H4 (cell line): Measurements from ENCODE around the gene SORCS2. TPM values are rescaled to one million over a fixed set of nuclear protein-coding genes. Genes with fewer than 3 reads are reported as not detected.
A peak's percentile ranks its signal among the peaks of the same experiment; 100 is the strongest.

Experiments used
- DNase-seq: peaks from one replicate; pipeline ENCODE4 v3.0.0-alpha.2; 2015; ENCODE audit warnings: low spot score
- total RNA-seq: library from RNA; depleted of rRNA; stranded (reverse); fragments of >200 nt; shearing (Covaris generic); gene quantifications from 2 replicates; pipeline ENCODE4 v1.2.3, GENCODE V29; 2014

SORCS2 gene
- total RNA-seq, 1 experiment from 2014 or later, result 0.02 TPM

DNA sequence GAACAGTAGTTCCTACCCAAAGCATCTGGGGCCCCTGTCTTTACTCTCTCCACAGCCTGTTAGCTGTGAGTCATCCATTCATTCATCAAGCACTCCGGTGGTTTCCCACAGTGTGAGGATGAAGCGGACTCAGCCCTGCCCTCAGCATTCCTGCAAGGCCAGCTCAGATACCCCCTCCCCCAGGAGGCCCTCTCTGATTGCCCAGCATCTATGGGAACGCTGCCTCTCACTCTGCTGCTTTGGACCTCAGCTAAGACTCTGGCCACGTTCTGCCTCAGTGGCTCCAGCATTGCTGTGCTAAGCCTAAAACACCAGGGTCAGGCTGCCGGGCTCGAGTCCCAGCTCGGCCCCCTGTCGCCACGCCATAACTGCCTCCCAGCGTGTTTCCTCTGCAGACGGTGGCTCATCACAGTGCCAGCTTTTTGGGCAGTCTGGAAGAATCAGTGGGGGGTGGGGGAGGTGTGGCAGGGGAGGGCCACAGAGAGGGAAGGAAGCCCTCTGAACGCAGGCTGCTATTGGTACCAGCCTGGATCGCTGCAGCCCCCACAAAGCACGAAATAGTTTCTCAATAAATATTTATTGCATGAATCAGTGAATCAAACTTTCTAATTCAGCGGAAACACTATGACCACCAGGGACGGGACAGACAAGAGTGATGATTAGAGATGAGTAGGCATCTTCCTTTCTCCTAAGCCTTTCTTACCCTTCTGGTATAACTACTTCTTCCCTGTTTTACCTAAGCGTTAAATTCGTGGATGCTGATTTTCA, 74.4 kb downstream of the SORCS2 start:
- DNase-seq, result peak; percentile 53

DNA sequence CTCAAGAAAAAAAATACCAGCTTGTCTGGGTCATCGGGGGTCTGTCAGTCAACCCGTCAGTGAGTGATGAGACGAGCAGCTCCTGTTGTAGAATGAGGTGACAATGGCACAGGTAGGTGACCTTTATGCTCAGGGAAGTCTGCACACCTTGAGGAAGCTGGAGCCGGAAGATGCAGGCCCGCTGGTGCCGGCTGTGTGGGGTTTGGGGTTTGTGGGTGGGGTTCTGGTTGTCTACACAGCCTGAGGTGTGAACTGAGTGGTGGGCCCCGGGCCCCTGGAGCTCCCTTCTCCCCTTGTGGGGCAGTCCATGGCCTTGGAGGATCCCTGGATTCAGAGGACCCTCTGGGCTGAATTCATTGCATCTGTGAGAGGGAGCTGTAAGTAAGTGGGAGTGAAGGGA, 75.5 kb downstream of the SORCS2 start:
- no peak for DNase-seq

DNA sequence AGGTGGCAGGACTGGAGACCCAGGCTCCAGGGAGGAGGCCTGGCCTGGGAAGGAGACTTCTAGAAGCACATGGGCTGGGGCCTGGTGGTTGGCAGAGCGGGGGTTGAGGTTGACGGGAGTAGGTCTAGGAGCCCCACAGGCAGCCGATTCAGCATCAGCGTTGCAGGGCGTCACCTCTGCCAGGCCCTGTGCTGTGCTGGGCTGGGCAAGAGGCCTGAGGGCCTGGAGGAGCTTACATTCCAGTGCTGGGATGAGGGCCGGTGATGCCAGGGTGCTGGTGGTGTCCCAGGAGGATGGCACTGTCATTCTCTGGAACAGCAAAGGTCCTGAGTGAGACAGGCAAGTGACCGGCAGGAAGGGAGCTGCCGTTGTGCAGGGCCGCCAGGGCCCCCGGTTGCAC, 76.6 kb downstream of the SORCS2 start:
- DNase-seq, result no peak

DNA sequence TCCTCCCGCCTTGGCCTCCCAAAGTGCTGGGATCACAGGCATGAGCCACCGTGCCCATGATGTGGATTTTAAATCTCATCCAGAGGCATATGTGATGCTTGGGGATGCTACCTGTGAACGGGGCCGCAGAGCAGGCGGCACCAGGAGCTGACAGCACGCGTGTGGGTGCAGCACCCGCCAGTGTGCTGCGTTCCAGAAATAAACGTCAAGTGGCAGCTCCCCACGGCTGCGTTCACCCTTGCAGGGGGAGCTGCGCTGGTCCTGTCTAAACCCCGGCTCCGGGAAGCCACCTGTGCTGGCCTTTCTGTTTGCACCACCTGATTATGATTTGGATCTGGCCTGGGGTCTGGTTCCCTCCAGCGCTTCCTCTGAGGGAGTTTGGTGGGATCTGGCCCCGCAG, 77.8 kb downstream of the SORCS2 start:
- DNase-seq, result no peak

DNA sequence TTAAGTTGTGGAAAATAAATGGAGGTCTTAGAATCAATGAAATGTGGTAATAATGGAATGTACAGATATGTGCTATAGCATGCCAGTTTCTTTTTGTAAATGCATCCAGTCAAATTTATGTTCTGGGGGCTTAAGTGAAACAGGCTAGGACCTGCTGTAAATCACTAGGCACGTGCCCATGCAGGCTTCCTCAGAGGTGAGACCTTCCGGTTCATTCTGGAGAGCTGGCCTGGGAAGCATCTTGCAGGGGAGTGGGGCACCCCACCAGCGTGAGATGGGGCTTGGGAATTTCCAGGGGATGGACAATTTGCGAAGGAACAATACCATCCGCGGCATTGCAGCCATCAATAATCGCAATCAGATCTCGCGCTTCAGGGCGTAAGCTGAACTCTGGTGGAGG, 80.1 kb downstream of the SORCS2 start:
- DNase-seq, result no peak

DNA sequence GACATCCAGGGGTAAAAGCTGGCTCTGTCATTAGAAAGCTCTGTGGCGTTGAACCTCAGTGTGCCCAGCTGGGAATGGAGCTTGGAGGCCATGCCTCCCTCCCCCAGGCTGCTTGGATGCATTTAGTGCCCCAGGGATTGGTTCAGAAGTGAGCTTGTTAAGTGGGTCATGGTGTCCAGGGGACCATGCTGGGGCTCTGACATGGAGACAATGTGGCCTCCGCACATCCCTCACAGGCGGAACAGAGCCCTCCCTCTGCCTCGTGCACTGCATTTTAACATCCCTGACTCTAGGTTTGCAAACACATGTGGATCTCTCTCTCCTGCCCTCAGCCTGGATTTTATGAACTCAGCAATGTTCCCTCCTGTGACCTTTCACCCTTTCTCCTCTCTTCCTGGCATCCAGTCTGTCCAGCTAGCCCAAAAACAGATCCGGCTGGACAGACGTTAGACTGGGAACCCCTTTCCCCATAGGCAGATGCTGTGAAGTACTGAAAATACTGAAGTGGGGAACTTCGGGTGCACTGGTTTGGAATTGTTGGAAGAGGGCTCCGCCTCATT, 81.5 kb downstream of the SORCS2 start:
- no peak for DNase-seq

DNA sequence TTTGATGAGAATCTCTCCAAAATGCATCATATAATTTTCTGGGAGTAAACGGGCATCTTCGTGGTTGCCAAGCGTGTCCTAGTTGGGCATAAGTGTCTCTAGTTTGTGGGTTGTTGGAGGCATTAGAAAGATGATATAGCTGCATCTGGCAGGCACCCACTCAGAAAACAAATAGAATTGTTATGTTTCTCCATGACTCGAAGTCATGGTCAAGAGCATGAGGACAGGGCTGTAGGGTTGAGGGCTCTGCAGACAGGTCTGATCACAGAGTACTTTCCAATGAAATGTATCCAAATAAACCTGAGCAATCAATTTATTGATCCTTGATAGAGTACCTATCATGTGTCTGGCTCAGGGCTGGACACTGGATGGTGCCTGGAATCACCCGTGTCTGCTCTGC, 82.7 kb downstream of the SORCS2 start:
- DNase-seq, result no peak

DNA sequence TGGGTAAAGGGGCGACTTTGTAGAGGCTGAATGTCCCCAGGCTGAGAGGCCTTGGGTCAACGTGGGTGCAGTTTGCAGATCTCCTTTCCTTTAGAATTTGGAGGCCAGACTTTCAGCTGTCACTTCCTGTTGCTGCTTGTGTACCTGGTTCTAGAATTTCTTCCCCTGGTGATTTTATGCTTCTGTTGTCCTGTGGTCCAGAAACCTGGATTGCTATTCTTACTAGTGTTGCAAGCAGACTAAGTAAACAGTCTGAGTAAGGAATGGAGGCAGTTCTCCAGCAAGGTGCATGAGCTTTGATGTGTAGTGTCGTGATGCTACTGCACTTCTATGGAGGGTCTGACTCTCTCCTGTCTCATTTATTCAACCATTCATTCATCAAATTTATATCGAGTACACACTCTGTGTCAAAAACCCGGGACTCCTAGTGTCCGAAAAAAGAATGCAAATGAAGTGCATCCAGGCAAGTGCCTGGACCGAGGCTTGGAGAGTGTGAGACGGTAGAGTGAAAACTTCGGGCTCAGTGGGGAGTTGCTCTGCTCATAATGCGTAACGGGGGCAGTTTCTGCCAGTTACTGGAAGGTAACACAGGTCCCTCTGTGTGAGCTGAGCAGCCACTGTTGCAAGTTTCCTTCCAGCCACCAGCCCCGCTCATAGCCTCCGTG, 83.3 kb downstream of the SORCS2 start:
- DNase-seq, result no peak

DNA sequence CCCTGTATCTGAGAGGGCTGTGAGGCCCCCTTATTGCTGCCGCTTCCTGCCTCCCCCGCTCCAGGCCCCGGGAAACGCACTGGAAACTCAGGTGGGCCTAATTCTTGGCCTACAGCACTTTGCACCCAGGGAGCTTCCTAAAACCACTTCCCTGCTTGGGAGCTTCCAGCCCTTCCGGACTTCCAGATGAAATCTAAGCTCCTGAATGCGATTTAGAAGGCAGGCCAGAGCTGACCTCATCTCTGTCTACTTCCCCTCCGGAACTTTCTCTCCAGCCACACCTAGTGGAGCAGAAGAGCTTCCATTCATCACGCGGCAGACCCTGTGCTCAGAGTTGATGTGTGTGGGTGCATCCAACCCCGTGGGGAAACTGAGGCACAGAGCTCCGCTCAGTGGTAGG, 84.2 kb downstream of the SORCS2 start:
- no peak for DNase-seq

DNA sequence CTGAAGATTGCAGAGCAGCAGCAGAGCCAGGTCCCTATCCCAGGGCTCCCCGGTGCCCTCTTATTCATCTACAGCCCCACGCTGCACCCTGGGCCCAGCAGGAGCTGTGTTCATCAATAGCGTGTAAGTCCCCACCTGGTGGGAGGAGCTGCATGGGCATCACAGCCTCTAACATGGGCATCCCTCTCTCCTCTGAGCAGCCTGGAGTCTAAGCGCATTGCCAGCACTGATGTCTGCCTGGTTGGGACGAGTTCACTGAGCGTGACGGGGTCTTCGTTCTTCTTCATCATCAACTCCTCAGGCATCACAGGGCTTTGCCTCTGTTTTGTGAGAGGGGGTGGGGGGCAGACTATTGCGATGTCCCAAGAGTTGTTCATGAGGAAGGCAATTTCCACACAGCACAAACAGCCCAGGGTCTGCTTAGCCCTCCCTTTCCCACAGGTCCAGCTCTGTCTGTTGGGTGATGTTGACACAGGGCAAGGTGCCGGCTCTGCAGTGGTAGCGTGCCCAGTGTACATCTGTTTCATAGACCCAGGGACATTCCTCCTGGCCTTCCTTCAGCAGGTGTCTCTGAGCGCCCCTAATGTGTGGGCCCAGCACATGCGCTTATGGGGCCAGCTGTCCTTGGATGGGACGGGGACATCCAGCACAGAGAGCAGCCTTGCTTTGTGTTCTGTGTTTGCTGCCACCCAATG, 85.9 kb downstream of the SORCS2 start:
- no peak for DNase-seq

DNA sequence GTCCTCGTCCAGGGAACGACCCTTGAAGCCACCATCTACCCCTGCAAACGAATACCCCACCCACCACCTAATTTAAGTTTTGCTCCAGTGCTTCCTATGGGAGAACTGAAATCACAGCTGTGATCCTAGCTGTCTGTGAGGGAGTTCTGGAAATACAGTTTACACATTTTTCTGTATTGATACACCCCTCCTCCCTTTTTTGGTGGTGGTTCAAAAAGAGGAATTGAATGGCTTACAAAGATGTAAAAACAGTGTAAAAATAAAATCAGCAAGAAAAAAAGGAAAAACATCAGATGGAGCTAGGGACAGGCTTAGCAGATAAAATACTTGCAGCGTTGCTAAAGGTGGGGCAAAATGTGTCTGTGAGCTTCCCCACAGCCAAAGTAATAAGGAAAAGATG, 86.6 kb downstream of the SORCS2 start:
- DNase-seq, result no peak

DNA sequence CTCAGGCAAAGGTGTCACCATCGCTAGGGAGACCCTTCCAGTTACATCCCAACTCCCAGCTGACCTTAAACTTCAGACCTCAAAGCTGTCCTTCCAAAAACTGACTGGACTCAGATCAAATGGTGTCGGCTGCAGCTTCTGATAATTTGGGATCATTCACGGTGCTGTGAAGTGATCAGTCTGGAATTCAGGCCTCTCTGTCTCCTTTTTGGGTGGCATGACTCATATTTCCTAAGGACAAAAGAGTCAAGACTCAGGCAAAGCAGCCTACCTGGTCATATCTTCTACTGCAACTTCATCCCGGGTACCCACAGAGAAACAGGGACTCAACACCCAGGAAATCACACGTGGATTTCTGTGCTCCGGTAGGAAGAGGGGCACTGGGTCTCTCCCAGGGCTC, 87.6 kb downstream of the SORCS2 start:
- DNase-seq, result no peak

DNA sequence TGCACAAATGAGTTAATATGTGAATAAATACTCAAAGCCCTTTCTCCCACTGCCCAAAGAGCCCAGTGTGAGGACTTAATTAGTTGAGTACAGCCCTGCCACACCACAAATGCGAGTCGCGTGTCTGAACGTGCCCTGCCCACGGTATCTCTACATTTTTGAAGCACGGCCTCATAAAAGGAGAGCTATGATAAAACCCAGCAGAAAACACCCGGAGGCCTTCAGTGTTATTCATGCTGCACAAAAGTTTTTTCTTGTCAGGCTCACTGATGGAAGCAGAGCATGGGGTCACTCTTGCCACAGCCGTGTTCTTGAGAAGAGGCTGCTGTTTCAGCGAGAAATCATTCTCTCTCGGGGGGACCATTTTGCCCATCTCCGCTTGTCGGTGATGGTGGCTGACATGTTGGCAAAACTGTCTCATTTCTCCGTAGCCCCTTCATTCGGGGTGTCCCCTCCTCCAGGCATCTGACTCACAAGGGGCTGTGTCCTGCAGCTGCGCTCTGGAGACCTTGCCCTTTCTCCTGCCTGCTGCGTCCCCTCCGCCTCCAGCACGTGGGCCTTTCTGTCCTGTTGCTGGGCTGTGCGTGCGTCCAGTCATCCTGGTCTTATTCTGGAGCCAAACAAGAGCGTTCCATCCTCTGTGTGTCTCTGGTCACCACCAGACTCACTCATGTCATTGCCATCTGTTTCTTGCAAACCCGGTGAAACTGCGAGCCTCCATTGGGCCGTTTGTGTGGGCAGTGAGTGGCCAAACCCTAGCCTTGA, 88.8 kb downstream of the SORCS2 start:
- DNase-seq, result no peak

DNA sequence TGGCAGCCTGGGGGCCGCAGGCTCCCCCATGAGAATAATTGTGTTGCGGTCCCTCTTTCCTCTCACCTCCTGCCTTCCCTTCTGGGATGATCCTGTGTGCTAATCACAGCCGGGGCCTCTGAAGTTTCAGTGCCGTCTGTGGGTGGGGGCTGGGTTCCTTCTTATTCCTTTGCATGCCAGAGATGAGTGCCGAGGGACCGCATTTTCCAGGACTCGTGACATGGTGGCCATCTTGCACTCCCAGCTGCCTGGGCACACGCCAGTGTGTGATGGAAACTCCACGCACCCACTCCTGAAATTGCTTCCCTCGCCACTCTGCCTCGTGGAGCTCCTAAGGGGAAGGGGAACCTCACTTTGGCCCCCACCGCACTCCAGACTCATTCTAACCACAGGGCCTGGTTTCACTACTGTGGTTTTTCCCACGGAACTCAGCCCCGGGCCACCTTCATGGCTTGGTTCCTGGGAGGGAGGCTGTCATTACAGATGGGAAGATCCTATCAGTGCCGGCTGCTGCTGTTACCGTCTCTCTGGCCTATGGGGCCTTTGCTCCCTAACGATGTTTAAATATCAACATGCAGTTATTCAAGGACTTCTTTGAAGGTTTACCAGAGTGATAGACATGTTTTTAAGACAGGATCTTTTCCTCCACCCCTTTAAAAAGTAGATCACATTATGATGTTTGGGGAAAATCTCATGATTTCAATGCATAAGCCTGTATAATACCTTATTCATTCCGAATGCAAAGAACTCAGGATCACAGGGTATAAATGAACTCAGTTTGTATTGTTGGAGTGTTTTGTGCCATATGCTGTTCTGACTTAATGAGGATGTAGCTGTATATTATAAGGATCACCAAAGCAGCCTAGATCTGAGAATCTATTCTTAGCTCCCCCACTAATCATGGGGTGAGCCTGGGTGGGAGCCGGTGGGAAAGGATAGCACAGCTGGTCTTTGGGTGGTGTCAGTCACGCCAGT, 89.6 kb downstream of the SORCS2 start:
- no peak for DNase-seq

DNA sequence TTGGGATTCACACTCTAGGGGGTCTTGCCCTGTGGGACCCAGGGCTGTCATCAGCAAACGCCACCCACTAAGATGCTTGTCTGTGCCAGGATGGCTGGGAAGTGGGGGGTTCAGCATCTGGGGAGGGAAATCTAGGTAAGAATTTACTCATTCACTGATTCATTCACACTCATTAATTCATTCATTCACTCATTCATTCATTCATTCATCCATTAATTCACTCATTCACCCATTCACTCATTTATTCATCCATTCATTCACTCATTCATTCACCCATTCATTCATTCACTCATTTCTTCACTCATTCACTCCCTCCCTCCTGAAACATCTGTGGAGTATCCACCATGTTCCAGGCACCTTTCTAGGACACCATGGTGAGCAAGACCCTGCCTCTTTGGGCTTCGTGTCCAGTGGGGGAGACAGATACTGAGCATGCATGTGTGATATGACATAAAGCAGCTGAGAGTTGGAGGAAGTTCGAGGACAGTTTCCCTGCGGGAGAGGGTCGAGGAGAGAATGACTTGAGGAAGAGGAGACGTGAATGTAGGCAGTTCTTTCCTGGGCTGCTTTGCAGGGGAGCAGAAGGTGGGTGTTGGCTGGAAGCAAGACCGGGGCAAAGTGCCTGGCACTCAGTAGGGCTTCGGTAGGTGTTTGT, 90.6 kb downstream of the SORCS2 start:
- no peak for DNase-seq

DNA sequence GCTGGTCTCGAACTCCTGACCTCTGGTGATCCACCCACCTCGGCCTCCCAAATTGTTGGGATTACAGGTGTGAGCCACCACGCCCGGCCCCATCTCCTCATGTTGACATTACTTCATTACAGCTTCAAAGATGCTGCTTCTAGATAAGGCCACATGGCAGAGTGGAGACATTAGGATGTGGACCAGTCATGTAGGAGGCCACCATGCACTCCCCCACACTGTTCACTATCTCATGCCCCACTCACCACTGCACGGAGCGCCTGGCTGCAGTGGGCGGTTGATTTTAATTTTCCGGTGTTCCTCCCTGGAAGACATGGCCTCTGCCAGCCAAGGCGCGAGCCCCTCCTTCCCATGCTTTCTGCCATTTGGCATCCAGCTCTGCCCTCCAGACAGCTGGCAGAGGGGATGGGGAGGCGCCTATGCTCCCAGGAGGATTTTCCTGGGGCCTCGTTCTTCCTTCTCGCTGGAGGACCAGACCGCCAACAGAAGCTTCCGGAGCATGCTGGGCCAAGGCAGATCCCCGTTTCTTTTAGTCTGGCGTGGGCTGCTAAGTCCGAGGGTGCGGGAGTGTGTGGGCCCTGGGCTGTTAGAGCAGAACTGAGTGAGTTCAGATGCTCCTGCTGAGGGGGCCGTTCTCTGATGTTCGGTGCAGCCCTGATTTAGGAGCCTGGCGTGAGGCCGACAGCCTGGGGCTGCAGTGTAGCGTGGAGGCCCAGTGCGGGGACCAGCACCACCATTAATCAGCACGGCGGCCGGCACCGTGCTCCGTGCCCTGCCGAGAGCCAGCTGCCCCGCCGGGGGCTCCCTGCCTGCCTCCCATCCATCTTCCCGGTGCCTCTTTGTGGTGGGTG, 93.1 kb downstream of the SORCS2 start:
- DNase-seq, result no peak

DNA sequence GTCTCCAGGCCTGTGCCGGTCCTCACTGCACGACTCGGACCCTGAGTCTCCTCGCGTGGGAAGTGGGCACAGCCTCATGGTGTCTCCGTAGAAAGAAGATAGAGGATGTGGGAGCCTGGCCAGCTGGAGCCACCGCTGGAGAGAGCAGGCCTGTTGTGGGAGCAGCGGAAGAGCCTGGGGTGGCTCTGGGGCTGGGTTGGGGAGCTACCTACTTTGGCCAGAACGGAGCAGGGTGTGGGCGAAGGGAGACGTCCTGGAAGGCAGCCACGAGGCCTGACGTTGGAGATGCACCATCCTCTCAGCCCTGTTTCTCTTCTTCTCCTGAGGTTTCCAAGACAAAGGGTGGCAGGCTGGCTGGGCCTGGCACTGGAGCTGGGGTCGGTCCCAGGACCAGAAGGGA, 93.8 kb downstream of the SORCS2 start:
- no peak for DNase-seq

DNA sequence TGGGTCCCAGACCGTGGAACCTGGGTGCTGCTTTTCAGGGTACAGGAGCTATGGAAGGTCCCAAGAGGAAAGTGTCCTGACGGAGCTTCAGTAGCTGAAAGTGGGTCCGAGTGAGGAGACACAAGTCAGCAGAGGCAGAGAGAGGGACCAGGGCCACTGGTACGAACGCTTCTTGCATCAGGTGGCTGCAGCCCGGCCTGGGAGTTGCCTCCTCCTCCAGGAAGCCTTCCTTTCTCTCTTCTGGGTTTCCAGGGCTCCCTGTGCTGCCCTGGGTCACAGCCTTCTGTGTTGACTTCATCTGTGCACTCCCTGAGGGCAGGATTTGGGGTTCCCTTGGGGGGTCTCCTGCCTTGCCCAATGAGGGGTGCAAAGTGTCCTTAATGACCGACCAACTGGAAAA, 94.5 kb downstream of the SORCS2 start:
- DNase-seq, result no peak

DNA sequence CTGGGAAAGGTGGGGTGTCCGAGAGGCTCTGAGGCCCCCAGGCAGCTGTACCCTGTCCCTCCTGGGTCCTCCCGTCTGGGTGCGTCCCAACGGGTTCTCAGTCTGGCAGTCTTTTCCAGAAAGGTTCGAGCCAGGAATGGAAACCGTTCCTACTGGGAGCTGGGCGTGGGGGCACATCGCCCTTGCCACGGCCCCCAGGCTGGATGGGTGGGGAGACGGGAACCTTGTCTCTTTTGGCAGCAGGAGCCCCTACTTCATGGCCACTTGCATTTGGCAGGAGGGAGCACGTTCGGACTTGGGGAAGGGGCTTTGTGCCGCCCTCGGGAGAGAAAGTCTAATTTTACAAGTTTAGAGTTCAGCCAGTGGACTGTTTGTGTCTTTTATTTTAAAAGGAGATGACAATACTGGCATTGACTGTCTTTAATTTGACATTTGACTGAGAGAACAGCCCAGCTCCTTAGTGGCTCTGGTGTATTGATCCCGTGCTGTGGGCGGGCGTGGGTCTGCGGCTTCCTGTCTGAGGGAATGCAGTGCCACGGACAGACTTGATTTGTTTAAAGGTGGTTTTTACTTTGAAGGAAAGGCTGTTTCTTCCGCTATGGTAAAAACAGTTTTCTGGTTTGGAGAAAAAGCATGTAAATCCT, 95.1 kb downstream of the SORCS2 start:
- no peak for DNase-seq
